Activated CD4-positive, CD25-positive, alpha-beta regulatory T cell treated with anti-CD3 and anti-CD28 coated beads, Interleukin-2, amount 50 U/mL, for 72 hours (primary cell): ENCODE data around the gene SEC14L2.

Source experiments
- DNase-seq: peaks from one replicate; pipeline ENCODE4 v3.0.0; 2021

The SEC14L2 gene

DNA sequence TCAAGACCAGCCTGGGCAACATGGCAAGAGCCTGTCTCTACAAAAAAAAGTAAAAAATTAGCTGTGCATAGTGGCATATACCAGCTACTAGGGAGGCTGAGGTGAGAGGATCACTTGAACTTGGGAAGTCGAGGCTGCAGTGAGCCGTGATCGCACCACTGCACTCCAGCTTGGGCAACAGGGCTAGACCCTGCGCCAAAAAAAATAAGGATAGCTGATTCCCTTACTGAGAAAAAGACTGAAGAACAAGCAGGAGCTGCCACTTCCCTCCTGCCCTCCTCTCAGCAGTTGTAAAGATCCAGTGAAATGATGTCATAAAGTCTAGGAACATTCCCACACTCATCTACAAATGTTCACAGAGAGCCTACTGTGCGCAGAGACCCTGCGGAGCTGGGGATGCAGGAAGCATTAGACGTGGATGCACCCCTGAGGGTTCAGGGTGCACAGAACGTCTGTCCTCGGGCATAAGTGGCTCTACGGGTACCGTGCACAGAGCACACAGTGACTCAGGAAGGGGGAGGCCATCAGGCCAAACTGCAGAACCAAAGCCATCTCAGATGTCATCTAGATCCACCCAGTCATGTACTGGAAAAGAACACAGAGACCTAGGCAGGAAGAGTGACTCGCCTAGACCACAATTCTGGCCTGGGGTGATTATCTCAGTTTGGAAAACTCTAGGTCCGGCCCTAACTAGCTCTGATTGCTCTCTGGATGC lies 11.7 kb downstream of the SEC14L2 start:
- DNase-seq, result no peak

DNA sequence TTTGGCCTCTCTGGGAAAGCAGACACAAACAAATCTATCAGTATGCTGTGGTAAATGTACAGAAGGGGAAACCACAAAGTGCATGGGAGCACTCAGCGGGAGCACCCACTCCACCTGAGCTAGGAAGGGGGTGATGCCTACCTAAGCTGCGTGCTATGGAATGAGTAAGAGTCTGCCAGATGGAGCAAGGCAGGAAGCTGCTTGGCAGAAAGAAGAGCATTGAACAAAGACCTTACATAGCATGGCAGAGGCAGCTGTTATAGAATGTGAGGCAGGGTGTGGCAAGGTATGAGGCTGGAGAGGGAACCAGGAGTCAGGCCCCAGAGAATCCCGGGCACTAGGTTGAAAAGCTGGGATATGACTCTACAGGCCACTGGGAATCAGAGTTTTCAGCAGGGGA lies 15.0 kb downstream of the SEC14L2 start:
- DNase-seq, result no peak

DNA sequence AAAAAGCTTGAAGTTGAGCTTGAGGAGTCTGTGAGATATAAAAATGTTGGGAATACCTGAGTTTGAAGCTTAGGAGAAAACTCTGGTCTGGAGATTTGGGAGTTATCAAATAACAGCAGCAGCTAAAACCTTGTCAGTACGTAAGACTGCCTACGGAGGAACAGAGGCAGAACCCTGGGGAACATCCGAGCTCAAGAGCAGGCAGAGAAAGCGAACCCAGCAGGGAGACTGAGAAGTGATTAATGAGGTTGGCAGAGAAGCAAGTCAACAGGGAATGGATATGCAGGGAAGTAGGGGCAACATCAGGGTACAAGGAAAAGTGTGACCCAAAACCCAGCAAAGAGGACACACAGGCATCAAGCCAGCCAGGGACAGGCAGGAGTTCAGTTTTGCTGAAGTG lies 16.2 kb downstream of the SEC14L2 start:
- no peak for DNase-seq

DNA sequence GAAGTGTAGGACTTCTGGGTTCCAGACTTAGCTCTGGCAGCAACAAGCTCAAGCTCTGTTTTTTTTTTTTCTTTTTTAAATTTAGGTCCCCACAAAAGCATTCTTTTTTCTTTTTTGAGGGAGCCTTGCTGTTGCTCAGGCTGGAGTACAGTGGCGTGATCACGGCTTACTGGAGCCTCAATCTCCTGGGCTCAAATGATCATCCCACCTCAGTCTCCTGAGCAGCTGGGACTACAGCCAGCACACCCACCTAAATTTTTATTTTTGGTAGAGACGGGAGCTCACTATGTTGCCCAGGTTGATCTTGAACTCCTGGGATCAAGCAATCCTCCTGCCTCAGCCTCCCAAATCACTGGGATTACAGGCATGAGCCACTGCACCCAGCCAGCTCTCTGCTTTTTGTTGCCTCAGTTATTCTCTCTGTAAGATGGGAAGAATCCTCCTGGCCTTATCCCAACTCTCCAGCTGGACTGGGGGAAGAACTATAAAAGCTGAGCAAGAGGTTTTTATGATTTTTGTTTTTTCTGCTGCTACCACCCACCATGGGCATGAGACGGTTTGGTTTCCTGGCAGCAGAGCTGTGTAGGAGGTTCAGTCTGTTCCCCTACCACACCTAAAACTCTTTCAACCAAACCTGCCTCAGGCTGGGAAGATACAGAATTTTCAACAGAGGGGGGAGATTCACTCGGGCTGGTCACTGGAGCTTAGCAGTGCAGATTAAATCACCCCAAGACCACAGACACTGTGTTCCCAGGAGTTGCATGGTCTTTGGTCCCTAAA lies 17.1 kb downstream of the SEC14L2 start:
- DNase-seq, result no peak

DNA sequence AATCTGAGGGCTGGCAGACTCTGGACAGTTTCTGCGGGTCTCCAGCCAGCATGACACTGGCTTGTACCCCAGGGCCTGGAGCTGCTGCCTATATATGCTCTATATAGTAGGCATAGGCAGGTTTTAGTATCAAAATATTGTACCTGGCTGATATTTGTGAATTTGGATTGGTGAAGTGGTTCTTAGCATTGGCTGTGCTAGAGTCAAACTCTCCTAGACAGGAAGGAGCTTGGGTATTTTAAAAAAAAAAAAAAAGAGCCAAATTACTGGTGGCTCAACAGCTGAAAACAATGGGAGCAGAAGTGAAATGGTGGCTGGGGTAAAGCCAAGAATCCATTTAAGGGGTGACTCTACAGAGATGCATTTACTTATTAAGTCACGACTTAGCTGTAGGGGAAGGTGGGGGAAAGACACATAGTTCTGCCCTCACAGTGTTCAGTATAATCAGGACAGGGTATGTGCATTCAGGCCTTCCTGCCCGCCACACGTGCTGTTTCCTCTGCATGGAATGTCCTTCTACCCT lies 17.8 kb downstream of the SEC14L2 start:
- DNase-seq, result no peak

DNA sequence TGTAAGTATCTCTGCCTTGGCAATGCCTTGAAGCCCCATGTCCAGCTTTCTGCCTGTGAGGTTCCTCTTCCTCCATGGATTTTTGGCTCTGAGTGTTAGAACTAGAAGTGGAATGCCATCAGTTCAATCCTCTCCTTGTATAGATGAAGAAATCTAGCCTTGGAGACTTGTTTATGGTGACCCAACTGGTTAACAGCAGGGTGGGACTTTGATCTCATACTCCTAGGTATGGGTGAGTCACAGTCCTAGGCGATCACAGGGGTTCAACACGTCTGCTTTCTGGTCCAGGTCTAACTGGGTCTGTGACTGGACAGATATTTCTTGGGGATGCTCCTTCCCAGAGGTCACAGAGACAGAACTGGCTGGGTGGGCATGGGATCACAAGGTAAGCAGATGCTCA lies 19.6 kb downstream of the SEC14L2 start:
- DNase-seq, result no peak

DNA sequence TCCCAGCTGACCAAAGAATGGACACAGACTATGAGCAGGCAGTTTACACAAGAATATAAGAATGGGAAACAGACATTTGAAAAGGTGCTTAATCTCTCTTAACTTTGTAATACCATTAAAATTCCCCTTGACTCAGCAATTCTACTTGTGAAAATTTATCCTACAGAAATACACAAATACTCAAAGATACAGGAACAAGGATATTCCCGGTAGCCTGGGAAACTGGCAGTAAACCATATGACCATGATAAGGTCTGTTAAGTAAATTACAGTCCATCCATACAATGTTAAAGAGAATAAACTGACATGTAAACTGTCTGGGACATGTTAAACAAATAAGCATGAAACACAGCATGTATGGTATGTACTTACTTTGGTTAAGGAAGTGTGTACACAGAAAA lies 20.0 kb downstream of the SEC14L2 start:
- DNase-seq, result no peak

DNA sequence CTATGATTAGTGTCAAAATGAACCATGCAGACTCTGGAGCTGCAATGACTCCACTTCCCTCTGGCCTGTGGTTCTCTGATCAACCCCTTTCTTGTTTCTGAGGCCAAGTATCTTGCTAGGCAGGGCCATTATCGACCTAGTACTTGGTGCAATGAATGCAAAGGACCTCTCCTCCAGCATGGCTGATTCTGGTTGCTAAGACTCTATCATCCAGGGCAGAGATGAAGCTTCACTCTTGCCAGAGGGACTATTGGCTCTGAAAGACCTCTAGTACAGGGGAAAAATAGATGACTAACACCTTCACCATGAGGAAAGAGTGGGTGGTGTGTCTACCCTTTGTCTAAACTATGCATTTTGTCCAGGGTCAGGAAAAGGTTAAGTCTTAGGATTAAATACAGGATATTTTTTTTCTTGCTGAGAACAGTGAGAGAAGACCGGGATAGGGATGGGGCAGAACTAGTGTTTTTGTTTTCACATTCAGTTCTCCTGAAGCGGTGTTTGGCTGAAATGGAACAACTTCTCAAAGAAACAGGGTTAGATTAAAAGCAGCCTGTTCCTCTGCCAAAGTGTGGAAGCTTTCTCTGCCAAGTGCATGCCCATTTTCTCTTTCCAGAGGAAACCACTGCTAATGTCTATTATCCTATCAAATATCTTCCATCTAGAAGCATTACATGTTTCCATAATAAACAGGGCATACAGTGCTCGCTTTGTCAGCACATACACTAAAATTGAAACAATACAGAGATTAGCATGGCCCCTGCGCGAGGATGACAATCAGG lies 23.7 kb downstream of the SEC14L2 start:
- no peak for DNase-seq

DNA sequence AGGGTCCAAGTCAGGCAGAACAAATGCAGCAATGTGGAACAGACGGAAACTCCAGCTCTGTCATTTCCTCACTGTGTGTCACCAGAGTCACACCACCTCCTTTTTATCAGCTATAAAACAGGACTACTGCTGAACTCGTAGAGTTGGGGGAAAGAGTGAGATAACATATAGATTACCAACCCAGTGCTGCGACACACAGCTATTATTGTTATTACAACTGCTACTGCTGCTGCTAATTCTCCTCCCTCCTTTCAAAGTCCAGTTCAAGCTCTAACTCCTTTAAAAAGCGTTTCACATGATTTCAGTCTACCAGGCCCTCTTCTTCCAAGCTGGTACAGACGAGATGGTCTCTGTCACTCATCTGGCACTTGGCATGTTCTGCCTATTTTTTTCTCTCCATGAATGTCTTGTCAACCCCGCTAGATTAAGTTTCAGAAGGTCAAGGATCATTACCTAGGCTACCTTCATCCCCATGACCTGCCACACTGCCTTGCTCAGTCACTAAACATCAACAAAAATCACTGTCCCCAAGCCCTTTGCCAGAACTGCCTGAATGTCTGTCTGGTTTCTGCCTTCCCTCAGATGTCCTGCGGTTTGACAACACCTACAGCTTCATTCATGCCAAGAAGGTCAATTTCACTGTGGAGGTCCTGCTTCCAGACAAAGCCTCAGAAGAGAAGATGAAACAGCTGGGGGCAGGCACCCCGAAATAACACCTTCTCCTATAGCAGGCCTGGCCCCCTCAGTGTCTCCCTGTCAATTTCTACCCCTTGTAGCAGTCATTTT lies 25.1 kb downstream of the SEC14L2 start:
- no peak for DNase-seq

DNA sequence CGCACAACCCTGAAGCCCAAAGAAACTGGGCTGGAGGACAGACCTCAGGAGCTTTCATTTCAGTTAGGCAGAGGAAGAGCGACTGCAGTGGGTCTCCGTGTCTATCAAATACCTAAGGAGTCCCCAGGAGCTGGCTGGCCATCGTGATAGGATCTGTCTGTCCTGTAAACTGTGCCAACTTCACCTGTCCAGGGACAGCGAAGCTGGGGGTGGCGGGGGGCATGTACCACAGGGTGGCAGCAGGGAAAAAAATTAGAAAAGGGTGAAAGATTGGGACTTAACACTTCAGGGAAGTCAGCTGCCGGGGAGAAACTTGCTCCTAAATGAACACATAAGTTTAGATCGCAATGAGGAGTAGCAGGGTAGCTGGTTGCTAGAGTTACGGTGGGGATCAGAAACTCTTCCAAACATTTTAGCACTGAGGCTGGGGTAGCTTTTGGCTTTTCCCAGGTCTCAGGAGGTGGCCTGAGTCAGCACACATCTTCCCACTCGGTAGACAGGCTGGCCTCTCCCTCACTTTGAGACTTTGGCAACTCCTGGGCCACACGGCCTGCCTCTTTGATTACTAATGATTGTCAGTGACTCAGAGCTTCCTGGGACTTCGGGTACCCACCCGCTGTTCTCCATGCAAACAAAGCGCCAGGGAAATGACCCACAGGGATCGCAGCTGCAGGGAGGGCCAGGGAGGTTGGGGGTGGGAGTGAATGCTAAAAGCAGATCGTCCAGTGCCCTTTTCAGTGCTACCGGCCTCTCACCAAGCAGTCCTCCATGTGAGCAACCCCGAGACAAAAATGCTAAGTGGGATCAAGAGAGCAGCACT lies 25.9 kb downstream of the SEC14L2 start:
- peak; percentile 36 for DNase-seq

DNA sequence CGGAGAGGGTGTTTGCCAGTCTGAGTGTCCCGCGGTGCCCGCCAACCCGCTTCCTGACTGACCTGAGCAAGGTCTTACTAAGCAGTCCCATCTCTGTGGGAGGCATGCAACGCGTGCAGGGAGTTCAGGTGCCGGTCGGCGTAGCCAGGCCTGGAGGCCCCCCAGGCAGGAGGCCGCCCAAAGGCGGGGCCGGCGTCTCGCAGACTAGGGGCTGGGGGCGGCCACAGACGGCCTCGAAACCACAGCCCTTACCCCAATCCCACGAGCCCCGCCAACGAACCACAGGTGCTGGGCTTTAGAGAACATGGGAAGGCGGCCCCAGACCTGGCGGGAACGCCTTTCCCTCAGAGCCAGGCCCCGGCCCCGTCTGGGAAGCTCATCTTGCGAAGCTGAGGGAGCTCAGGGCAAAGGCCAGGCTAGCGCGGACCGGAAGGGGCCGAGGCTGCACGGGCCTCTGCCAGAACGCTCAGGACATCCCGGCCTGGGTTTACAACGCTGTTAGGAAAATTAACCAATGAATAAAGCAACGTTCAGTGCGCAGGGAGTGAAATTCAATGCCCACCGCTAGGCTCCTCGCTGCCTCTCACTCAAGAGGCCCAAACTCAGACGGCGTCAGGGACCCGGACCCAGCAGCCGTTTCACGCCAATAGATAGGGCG lies 26.6 kb downstream of the SEC14L2 start:
- DNase-seq, result peak; percentile 60

DNA sequence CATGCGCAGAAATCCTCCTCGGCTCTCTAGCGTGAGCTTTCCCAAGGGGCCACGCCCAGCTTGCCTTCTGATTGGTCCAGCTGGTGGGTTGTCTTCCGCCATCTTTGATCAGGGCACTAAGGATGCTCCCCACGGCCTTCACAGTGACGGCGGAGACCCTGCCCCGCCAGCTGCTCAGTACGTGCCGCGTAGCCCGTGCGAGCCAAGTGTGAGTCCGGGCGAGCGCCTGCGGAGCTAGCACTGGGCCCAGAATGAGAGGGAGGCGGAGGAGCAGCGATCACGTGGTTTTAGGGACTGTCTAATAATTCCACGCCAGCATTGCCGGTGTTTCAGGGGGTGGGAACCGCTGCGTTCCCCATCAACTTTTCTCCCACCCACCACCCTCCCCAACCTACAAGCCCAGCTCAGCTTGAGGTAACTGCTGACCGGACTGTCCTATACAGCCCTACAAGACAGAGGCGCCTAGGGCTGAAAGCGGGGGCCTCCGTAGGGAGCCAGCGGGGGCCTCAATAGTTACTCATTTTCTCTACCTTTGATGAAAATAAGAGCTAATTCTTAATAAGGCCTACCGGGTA lies 27.2 kb downstream of the SEC14L2 start:
- DNase-seq, result peak; percentile 92

DNA sequence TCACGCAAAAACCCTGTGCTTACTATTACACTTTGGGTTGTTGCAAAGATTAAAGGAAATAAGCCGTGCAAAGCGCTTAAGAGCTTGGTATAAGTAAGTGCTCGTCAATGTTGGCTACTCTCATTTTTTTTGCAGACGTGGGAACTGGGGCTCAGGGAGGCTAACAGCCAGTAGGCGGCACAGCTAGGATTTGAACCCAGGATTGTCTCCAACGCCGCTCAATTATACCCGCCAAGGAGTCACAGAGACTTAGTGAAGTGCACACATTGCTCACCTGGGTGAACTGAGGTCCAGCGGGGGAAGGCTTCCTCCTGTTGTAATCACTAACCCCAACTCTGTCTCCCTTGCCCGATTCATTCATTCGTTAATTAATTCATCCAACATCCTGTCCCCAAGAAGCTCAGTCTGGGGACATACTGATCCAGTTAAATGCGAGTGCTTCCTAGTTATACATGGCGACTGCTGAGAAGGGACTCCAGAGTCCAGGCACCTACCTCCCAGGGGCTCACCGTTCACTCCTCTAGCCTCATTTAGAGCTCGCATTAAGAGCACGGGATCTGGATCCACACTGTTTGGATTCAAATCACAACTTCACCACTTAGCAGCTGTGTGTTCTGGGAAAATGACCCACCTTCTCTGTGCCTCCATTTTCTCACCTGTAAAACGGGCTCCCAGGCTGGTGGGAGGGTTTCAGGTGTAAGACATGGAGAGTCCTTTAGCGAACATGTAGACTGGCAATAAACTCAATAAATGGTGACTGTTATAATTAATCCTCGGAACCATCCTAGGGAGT lies 27.9 kb downstream of the SEC14L2 start:
- DNase-seq, result no peak

DNA sequence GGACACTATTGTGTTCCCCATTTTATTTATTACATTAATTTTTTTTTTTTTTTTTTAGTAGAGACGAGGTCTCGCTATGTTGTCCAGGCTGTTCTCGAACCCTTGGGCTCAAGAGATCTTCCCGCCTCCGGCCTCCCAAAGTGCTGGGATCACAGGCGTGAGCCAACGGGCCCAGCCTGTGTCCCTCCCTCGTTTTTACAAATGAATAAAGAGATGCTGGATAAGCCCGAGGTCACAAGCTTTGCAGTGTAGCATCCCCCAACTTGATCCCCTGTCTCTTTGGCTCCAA lies 28.5 kb downstream of the SEC14L2 start:
- DNase-seq, result no peak

DNA sequence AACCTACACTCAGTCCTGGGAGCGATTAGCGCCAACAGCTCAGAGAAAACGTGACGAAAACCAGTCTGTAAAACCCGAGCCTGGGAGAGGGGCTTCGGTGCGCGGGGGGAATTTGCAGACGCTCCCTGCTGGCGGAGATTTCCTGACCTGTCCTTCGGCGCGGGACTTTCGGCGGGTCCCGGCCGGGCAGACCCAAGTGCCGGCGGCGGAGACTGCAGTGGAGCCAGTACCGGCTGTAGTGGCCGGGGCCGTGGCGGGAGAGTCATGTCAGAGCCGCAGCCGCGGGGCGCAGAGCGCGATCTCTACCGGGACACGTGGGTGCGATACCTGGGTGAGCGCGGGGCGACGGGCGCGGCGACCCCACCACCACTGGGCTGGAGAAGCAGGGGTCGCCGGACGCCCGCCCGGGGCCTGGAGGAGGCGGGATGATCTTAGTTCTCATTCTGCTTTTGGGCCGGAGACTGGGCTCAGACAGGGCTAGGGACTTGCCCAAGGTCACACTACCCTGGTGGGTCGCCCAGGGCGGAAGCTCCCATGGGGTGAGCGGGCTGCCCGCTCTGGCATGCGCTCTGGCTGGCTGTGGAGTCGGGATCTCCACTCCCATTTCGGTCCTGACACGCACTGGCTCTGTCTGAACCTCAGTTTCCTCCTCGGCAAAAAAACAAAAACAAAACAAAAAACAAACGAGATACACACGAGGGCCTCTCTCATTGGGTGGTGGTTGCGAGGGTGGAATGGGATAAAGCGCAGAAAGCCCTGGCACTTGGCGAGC lies 29.0 kb downstream of the SEC14L2 start, which contains the start of gene MTFP1:
MTFP1 (plus strand) TSS at position 153 of the 772 bp plus-strand sequence; CDS start at position 265, 112 bp downstream.
- peak; percentile 61 for DNase-seq

DNA sequence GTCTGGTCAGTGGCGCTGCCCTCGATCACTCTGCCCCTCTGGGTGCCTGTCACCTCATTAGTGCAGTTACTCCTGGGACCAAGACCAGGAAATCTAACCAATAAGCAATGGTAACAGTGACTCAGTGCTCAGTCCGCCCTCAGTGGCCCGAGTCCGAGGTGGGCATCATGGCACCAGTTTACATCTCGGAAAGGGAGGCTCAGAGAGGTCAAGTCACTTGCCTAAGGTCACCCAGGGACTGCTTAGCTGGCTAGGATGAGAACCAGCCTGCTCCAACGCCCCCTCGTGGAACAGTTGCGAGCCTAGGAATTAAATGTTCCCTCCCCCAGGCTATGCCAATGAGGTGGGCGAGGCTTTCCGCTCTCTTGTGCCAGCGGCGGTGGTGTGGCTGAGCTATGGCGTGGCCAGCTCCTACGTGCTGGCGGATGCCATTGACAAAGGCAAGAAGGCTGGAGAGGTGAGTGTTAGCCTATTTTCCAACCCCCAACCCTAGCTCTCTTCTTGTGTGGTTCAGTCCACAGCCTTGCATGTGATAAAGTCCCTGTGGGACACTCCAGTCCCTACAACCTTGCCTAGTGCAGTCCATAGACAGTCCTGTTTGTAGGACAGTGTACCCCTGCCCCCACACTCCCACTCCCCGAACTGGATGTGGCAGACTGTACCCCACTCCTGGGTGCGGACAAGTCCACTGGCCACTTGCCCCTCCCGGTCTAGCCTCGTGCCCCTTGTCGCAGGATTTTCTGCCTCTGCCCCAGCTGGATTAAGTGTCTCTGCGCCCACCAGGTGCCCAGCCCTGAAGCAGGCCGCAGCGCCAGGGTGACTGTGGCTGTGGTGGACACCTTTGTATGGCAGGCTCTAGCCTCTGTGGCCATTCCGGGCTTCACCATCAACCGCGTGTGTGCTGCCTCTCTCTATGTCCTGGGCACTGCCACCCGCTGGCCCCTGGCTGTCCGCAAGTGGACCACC lies 29.9 kb downstream of the SEC14L2 start:
- peak; percentile 78 for DNase-seq

DNA sequence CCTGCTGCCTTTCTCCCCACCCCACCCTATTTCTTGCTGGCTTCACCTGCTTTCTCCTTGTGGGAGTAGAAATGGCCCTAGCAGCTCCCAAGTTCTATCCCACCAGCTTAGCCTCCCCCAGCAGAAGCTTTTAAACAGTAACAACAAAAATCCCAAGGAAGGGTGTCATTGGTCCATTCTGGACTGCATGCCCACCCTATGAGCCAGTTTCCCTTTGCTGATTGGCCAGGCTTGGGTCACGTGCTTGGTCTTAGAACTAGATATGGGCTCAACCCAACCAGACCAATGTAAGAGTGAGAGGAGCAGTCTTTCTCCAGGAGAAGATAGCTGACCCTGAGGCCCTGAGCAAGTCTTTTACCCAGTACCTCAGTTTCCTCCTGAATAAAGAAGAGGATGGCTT lies 31.1 kb downstream of the SEC14L2 start:
- no peak for DNase-seq

DNA sequence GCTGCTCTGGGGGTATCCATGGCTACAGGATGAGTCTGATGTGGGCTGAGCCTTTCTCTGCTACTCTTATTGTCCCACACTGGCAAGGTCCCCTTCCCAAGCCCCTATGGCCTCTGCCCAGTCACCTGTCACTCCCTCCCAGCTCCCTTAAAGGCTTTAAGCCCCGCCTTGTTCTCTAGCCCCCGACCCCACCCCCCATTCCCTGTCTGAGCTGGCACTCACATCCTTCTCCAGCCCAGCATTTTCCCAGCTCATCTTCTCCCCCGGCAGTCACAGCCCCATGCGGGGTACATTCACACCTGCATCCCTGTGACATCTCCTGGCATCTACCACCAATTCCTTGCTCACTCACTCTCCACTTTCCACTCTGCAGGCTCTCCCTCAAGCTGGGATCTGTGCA lies 33.1 kb downstream of the SEC14L2 start:
- DNase-seq, result no peak
